Esophagus (tissue), 2 donors: ENCODE measurements around the gene IFI27. TPM values are rescaled to one million over a fixed set of nuclear protein-coding genes. Genes with fewer than 3 reads are reported as not detected.

Experiments used
- H3K27ac ChIP-seq, 2 donors: one replicate each; pipeline ENCODE4 v1.5.1; 2013; ENCODE audit warnings: low read depth in 2 of 2, mild to moderate bottlenecking in 2 of 2, inconsistent platforms in 1 of 2, low read length in 1 of 2, moderate library complexity in 1 of 2
- H3K27me3 ChIP-seq, 2 donors: one replicate each; pipeline ENCODE4 v1.6.1; 2013; ENCODE audit warnings: low read length in 2 of 2, control low read depth in 1 of 2, mild to moderate bottlenecking in 1 of 2; ENCODE audit not compliant: insufficient read depth in 2 of 2, control insufficient read depth in 1 of 2
- H3K36me3 ChIP-seq, 2 donors: one replicate each; pipeline ENCODE4 v1.6.1; 2013; ENCODE audit warnings: low read length in 1 of 2; ENCODE audit not compliant: control insufficient read depth in 2 of 2, insufficient read depth in 2 of 2
- H3K4me1 ChIP-seq, 2 donors: one replicate each; pipeline ENCODE4 v1.6.1; 2013; ENCODE audit warnings: low read length in 1 of 2; ENCODE audit not compliant: control insufficient read depth in 2 of 2, insufficient read depth in 2 of 2
- H3K4me3 ChIP-seq, 2 donors: one replicate each; pipeline ENCODE4 v1.5.1; 2013; ENCODE audit warnings: low read length in 2 of 2, mild to moderate bottlenecking in 2 of 2, low read depth in 1 of 2, moderate library complexity in 1 of 2
- H3K9me3 ChIP-seq, 2 donors: one replicate each; pipeline ENCODE4 v1.6.1; 2013; ENCODE audit warnings: mild to moderate bottlenecking in 2 of 2, low read depth in 1 of 2, low read length in 1 of 2, moderate library complexity in 1 of 2; ENCODE audit not compliant: control insufficient read depth in 2 of 2, insufficient read depth in 1 of 2
- WGBS, 2 donors: extraction: QIAGEN DNeasy Blood & Tissue Kit; methylation state at CpG; one replicate each; pipeline ENCODE4 v1.1.7; 2013; 5-methylcytosine and 5-hydroxymethylcytosine counted together
- polyA plus RNA-seq, 2 donors: library from polyadenylated mRNA; stranded (reverse); fragments of 200-250 nt; gene quantifications; one replicate each; pipeline ENCODE4 v1.2.3, GENCODE V29; 2013
- donor health status: healthy with polysubstance abuse.
- donor health status: Bipolar disorder and iron deficiency.

Gene IFI27
- polyA plus RNA-seq, 2 donors, result 155 to 478 TPM

DNA sequence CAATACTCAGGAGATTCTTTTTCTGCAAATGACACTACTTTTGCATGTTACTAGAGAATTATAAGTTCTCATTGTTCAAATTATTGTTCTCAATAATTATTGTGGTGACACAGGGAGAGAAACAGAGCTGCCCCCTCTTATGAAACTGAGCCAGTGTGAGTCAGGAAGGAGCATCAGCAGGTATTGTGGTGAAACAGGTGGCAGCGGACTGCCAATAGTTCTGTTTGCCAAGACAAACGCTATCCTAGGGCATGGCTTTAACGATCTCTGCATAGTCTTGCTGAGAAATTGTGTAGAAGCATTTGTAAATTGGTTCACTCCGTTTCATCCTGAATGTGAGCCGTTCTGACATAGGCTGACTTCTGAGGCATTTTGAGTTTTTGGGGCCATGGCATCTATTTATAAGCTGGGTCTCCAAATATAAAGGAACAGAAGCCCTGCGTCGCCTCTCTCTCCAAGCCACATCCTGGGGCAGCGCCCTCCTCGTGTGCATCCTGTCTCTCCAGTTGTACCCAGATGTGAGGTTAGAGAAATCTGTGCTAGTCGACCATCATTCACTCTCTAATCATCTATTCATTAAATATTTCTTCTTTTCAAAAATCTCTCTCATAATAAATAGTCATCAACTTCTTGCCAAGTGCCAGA is 47.8 kb downstream of the IFI27 start:
- no peaks in the 10 kb centered on the region for H3K36me3 ChIP-seq
- H3K27ac ChIP-seq, result no peak overlapping the region
- H3K9me3 ChIP-seq, result no peaks in the 10 kb centered on the region
- 44 to 46% methylated on average over 10 of the region's 10 CpGs for WGBS, 2 donors
- no peaks in the 10 kb centered on the region for H3K27me3 ChIP-seq
- no peaks in the 10 kb centered on the region for H3K4me1 ChIP-seq
- H3K4me3 ChIP-seq, result no peak overlapping the region

DNA sequence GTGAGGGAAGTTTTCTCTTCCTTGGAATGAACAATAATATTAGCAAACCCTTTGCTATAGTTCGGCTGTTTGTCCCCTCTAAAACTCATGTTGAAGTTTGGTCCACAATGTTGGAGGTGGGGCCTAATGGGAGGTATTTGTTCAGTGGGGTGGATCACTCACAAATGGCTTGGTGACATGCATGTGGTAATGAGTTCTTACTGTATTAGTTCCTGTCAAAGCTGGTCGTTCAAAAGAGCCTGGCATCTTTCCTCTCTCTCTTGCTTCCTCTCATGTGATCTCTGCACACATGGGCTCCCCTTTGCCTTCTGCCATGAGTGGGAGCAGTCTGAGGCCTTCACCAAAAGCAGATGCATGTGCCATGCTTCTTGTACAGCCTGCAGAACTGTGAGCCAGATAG is 50.5 kb downstream of the IFI27 start:
- no peak overlapping the region for H3K4me3 ChIP-seq
- peaks cover 0 to 3% of the 10 kb centered on the region in 2 donors for H3K4me1 ChIP-seq
- 53 to 59% methylated on average over 2 of the region's 2 CpGs for WGBS, 2 donors
- no peaks in the 10 kb centered on the region for H3K27me3 ChIP-seq
- H3K36me3 ChIP-seq, result no peaks in the 10 kb centered on the region
- no peak overlapping the region for H3K27ac ChIP-seq
- H3K9me3 ChIP-seq, result no peaks in the 10 kb centered on the region

DNA sequence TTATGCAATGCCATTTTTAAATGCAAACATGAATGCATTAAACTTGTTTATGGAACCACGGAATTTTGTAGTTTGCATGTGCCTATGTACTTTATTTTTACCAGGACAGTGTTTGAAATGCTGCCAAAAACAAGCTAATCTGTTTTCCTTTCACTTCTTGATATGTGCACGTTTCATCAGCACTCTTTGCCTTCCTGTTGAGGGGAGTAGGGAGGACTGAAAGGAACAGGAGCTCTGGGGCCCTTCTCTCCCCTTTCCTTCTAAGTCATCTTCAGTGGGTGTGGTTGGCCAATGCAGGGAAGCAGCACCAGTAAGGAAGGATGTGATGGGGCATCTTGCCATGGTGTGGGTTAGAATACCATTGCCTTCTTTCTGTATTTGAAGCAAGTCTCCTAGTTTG is 51.4 kb downstream of the IFI27 start:
- Histone ChIP-seq H3K27me3 (no peaks in the 10 kb centered on the region), H3K4me3 (no peak overlapping the region), H3K9me3 (no peaks in the 10 kb centered on the region), H3K36me3 (no peaks in the 10 kb centered on the region), H3K27ac (no peak overlapping the region), H3K4me1 (peaks cover 0 to 3% of the 10 kb centered on the region in 2 donors)
- WGBS, 2 donors, result 3 to 7% methylated on average over 2 of the region's 2 CpGs

DNA sequence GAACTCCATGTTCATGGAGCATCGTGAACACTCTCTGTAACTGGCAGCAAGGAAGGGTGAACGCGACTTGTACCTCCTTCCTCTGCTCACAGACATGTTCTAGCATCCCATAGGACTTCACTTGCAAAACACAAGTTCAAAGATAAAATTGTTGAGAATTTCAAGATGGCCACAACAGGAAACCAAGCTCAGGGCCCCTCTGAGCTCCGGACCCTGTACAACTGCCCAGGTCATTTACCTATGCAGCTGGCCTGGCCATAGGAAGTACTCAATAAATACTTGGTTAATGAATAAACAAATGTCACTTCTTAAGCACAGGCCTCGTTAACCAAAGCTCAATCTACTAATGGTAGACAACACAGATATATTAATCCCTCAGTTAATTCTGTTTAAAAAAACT is 51.9 kb downstream of the IFI27 start:
- 85 to 92% methylated on average over 5 of the region's 5 CpGs for WGBS, 2 donors
- Histone ChIP-seq H3K27ac (no peak overlapping the region), H3K4me1 (peaks cover 0 to 3% of the 10 kb centered on the region in 2 donors), H3K9me3 (no peaks in the 10 kb centered on the region), H3K36me3 (no peaks in the 10 kb centered on the region), H3K27me3 (no peaks in the 10 kb centered on the region), H3K4me3 (no peak overlapping the region)

DNA sequence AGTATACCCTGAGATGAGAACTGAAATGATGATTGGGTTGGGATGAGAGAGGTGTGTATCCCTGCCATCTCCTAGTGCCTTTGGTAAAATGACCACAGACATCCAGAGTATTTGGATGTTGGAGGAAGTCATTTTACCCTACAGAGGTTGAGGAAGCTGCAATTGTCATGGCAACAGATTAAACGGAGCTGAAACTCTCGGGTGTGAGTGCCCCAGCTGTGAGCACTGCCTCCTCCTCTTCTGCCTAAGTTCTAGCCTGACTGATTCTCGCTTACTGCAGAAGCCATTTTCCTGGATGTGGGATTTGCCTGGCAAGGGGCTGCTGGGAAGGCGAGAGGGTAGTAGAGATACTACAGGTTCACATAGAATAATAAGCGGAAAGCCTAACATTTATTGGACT is 53.3 kb downstream of the IFI27 start:
- 72 to 78% methylated on average over 5 of the region's 5 CpGs for WGBS, 2 donors
- H3K27ac ChIP-seq, result no peak overlapping the region
- H3K36me3 ChIP-seq, result no peaks in the 10 kb centered on the region
- peaks cover 0 to 3% of the 10 kb centered on the region in 2 donors for H3K4me1 ChIP-seq
- H3K4me3 ChIP-seq, result no peak overlapping the region
- no peaks in the 10 kb centered on the region for H3K27me3 ChIP-seq
- no peaks in the 10 kb centered on the region for H3K9me3 ChIP-seq

DNA sequence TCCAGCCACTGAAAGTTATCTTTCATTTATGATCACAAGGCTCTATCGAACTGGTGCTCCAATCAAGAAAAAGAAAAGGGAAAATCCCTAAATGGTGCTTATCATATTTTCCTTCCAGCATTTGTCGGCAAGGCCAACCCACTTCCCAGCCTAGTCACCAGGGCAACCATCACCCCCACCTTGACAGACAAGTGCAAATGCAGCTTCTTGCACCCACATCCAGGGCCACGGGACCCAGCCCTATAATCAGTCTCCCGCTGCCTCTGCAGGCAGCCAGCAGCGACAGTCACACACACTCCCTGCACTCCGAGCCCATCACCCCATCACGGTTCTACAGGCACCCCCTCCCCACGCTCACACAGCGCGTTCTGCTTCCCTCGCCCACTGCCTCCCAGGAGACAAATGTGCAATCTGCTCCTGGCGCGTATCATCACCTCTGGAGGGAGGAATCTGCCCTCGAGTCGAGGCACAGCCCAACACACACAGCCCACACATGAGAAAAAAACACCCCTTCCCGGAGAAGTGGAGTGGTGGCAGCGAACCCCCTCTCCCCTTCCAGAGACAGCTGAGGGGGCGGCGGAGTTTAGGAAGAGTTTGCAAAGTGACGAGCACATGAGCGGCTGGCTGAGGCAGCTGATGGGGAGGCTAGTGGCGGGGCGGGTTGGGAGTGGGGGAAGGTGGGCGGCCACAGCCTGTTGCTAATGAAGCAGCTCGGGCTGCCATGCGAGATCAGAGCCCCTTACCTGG is 54.3 kb downstream of the IFI27 start:
- Histone ChIP-seq H3K4me3 (no peak overlapping the region), H3K4me1 (peaks cover 0 to 3% of the 10 kb centered on the region in 2 donors), H3K27me3 (no peaks in the 10 kb centered on the region), H3K27ac (no peak overlapping the region), H3K9me3 (no peaks in the 10 kb centered on the region), H3K36me3 (no peaks in the 10 kb centered on the region)
- WGBS, 2 donors, result 33 to 40% methylated on average over 25 to 26 of the region's 26 CpGs

DNA sequence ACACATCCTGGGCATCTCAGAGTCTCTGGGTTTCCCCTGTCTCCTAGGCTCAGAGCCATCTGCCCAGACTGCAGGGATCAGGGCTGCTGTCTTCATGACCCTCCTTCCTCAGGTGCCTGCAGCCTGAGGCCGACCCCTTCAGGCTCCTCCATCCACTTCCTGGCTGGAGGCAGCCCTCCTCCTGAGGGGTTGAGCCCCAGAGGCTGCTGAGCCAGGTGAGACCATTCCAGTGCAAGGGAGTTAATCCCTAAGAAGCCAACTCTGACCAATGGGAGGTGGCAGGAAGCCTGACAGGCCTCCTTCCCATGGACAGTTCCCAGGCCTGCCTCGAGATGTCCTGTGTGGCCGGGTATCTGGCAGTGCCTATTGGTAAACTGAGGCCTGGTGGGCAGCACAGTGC is 55.2 kb downstream of the IFI27 start:
- no peak overlapping the region for H3K4me3 ChIP-seq
- 87 to 88% methylated on average over 3 of the region's 3 CpGs for WGBS, 2 donors
- no peaks in the 10 kb centered on the region for H3K27me3 ChIP-seq
- no peaks in the 10 kb centered on the region for H3K36me3 ChIP-seq
- H3K27ac ChIP-seq, result no peak overlapping the region
- H3K4me1 ChIP-seq, result peaks cover 0 to 3% of the 10 kb centered on the region in 2 donors
- no peaks in the 10 kb centered on the region for H3K9me3 ChIP-seq

Other genes with a start within 250 kb of the IFI27 start
- gene FAM181A, start 183.4 kb upstream of the IFI27 start, polyA plus RNA-seq, result not detected
- gene ASB2, start 134.2 kb upstream of the IFI27 start, polyA plus RNA-seq, result 1 to 10 TPM; 4.5 to 4.7 TPM
- not detected for gene CCDC197, start 113.4 kb upstream of the IFI27 start, polyA plus RNA-seq
- 1 to 10 TPM; 2.3 to 3.9 TPM for gene OTUB2, start 84.4 kb upstream of the IFI27 start, polyA plus RNA-seq
- gene DDX24, start 29.5 kb upstream of the IFI27 start, polyA plus RNA-seq, result 10 to 100 TPM; 45.6 to 58.3 TPM
- 10 to 100 TPM; 11.2 to 29.8 TPM for gene IFI27L1, start 29.4 kb upstream of the IFI27 start, polyA plus RNA-seq
- 100 to 1,000 TPM in 1 of 2 donors, 10 to 100 TPM in 1; 51.4 to 112 TPM for gene IFI27L2, start 18.9 kb downstream of the IFI27 start, polyA plus RNA-seq
- under 1 TPM; 0.08 to 0.09 TPM for gene PPP4R4, start 63.6 kb downstream of the IFI27 start, polyA plus RNA-seq
- gene SERPINA10, start 182.5 kb downstream of the IFI27 start, polyA plus RNA-seq, result not detected
- under 1 TPM in 1 of 2 donors, not detected in 1; 0.04 TPM for gene SERPINA6, start 212.6 kb downstream of the IFI27 start, polyA plus RNA-seq